Stimulated activated CD4-positive, alpha-beta T cell treated with anti-CD3 and anti-CD28 coated beads, Interleukin-2, amount 100 ng/mL, for 24 hours (primary cell): ENCODE measurements around the gene GNAO1.

Experiments used
- DNase-seq, 2 donors: peaks; one replicate each; pipeline ENCODE4 v3.0.0-alpha.2; 2020

Gene GNAO1

DNA sequence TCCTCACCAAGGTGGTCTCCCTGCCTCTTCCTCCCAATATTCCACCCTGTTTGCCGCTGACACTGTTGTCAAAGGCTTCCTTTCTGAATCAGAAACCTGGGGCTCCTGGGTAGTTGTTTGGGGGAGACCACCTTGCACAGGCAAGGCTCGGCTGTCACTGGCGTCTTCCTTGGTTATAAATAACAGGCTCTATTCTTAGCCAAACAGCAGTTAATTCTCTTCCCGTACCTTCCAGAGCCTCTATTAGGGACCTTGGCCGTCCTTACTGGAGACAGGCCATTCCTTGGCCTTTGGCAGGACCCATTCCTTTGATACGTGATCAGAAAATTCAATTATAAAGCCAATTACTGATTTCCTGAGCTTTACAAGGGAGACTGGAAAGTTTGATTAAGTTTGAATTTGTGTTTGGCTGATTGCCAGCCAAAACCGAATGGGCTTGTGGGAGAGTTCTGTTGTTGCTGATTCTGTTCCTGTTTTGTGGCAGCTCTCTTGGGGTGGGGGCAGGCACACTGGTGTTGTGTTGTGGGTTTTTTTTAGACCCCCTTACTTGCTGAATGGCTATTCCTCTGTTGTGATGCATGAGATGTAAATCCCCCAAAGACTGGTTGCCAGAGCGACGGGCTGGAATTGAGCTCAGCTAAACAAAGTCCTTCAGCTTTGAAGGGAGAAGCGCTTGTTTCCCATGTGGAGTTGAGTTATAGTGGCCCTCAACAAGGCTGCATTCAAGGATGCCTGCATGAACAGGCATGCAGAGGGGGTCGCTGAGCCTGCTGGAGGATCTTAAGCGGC, 104.6 kb downstream of the GNAO1 start:
- no peak for DNase-seq

GRCh38 chr16:56297684-56298083, 106.4 kb downstream of the GNAO1 start:
- no peak for DNase-seq

DNA sequence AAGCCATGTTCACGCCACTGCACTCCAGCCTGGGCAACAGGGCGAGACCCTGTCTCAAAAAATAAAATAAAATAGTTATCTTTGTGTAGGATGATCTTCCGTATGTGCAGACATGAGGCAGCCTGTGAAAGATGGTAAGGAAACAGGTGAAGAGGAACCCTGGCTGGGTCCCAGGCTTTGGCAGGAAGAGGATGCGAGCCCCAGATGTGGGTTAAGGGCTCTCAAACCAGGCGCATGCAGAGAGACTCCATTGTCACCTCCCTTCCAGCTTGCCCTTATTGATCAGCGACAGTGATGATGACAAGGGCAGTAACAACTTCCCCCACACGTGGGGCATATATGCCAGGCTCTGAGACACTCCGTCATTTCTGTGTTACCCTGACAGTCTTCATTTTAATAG, 106.8 kb downstream of the GNAO1 start:
- DNase-seq: no peak

GRCh38 chr16:56298948-56299596, 107.8 kb downstream of the GNAO1 start:
- no peak for DNase-seq

DNA sequence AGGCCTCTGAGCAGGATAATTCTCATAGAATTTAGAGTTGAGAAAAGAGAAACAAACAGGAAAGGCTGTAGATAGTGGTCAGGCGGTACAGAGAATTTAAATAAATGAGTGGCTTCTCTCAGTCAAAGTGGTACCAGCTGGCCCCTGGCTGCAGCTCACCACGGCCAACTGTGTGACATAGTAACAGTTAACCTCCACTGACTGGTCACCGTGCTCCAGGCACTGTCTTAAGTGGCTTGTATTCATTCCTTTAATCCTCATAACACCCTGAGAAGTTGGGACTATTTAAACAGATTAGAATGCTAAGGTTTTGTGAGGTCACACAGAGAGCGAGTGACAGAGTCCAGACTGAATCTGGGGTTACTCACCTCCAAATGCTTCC, 108.9 kb downstream of the GNAO1 start:
- DNase-seq: no peak

GRCh38 chr16:56300891-56301850, 109.9 kb downstream of the GNAO1 start:
- DNase-seq: no peak

DNA sequence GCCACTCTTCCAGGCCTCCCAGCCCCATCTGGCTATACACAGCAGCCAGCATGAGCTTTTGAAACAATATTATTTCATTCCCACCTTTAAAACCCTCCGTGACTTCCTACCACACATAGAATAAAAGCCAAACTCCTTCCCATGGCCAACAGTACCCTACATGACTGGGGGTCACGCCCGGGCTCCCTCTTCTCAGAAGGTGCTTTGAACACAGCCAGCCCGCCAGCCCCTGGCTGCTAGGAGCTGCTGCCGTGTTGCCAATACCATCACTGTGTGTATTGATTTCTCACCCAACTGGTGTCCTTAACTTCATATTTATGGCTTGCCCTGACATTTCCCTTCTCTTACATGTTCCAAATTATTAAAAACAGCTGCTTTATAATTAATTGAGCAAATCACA, 111.2 kb downstream of the GNAO1 start:
- no peak for DNase-seq

DNA sequence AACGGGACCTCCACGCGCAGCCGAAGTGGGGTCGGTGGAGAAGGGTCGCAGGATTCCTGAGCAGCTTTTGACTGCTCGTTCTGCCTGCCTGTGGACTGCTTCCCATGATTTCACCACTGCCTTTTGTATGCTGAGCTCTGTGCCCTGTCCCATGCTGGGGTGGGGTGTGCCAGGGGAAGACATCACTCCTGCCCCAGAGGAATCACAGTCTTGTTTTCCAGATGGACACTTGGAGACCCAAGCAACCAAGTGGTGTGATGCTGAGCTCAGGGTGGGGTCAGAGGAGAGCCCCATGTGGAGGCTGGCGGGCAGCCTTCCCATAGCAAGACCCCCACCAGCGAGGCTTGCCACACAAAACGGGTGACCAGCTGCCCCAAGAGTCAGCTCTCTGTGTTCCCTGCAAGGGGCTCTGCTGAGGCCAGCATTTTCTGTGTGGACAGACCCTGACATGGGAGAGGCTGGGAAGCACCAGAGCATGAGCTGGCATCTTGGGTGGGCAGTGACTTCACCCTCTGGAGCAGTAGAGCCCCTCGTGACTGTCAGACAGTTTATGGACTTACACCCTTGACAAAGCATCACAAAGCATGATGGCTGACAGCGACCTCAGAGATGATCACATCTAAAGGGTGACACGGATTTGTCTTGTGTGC, 111.9 kb downstream of the GNAO1 start:
- DNase-seq: no peak

DNA sequence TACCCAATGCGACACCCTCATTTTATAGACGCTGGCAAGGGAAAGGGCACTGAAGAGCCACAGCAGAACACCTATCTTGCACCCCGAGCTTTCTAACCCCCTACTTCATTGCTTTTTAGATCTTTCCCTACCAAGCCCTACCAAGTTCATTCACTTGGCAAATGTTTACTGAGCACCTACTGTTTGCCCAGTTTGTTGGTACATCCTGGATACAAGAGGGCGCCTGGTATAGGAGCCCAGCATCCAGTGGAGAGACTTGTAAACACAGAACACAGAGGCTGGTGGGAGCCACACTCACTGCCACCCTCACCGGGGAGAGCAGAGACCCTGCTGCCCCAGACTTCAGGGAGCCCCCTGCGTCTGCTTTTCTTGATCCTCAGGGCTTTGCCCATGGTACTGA, 112.6 kb downstream of the GNAO1 start:
- no peak for DNase-seq

GRCh38 chr16:56305956-56306565, 114.8 kb downstream of the GNAO1 start:
- no peak for DNase-seq

DNA sequence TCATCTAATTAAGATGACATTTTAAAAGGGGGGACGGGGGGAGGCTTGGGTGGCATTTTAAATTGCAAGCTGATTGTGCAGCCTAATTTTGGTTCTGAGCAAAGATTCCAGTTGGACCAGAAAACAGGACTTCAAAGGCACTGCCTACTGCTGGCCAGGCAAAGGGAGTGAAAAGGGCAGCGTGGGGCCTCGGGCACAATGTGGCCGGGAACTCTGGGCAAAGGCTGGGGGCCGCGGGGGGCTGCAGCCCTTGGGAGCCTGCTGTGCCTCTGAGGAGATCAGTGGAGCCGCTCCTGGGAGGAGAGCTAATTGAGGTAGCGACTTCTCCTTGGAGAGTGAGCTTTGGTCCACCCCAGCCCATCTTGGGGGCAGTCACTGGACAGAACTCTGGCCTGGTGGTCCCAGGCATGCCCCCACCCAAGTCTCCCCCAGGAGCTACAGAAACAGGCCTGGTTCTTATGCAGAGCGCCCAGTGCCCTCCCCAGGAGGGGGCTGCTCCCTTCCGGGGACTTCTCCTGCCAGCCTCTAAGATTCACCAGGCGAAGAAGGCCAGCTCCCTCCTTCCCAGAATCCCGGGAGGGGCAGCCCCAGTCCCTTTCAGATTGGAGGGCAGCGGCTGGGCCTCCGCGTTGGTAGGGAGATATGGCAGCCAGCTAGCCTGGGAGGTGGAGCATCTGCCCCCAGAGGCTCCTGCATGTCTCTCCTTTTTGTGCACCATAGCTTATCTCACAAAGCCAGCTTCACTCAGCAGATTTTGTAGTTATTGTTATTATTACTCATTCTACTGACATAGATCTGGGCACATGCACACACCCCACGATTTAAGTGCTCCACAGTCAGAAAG, 115.6 kb downstream of the GNAO1 start:
- DNase-seq: no peak

- no peak for DNase-seq
Measured at GRCh38 chr16:56307534-56307873, 116.2 kb downstream of the GNAO1 start.

GRCh38 chr16:56309008-56309407, 117.7 kb downstream of the GNAO1 start:
- DNase-seq: no peak

DNA sequence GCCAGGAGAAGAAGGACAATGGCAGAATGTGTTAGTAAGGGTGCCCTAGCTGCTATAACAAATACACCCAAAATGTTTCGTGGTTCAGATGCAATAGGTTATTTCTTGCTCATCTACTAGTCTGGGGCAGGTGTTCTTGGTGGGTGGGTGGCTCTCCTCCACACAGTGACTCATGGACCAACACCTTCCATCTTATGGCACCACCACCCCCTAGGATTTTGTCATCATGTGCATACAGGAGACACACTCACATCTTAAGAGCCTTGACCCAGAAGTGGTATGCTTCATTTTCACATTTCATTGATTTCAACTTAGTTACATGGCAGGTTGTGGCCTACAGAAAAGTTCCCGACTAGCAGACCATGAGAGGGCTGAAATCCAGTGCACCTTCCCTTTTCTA, 119.4 kb downstream of the GNAO1 start:
- no peak for DNase-seq

- no peak for DNase-seq
Measured at GRCh38 chr16:56311208-56312027, 120.1 kb downstream of the GNAO1 start.

DNA sequence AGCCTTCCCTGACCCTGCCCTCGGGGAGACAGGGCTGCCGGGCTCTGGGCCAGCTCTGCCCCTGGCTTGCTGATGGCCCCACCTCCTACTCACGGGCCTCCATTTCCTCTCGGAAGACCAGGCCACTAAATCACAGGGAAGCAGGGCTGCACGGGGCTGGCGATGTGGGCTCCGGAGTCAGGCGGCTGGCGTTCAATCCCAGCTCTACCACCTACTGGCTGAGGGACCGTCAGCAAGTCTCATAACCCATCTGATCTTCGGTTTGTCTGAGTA, 120.7 kb downstream of the GNAO1 start:
- no peak for DNase-seq

DNA sequence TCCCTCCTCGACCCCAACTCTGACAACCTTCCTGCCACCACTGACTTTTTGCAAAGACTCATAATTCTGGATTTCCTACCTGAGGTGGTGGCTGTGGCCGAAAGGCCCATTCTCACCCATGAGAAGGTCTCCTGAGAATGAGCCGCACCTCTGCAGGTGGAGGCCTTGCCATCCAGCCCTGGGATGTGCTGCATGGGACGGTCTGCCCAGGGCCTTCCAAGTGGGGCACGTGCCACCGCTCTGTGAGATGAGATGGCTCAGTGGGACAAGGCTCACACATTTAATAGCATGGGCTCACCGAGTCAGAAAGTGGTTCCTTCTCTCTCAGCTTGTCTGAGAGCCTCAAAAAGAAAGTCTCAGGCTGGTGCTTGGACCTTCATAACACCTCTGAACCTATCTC, 121.3 kb downstream of the GNAO1 start:
- DNase-seq: no peak

GRCh38 chr16:56314244-56314850, 123.1 kb downstream of the GNAO1 start:
- no peak for DNase-seq

DNA sequence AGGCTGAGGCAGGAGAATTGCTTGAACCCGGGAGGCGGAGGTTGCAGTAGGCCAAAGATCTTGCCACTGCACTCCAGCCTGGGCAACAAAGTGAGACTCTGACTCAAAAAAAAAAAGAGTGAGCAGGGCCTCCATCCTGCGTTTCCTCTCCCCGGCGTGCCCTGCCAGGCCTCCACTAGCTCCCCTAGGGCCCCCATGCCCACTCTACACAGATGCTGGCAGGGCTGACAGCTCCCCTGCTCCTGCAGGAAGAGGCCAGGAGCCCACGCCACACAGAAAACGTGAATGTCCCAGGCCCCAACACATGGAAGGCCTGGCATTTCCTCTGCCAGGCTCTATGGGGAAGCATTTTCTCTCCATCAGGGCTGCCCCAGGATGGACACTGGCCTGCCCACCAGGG, 124.7 kb downstream of the GNAO1 start:
- no peak for DNase-seq

GRCh38 chr16:56316545-56316944, 125.3 kb downstream of the GNAO1 start:
- no peak for DNase-seq
